IMR-90 (cell line): Measurements from ENCODE around the gene NARF. TPM values are rescaled to one million over a fixed set of nuclear protein-coding genes. Genes with fewer than 3 reads are reported as not detected.

ENCODE experiments used
- ATAC-seq: fragments of 200-7000 bp; cut with Tn5 transposase; 2 replicates; pipeline ENCODE4 v1.9.1; 2020; ENCODE audit warnings: low read depth, mild to moderate bottlenecking, moderate library complexity
- BruUV-seq: library from RNA; stranded (reverse); fragments of 400-500 nt; replicated peaks from 2 replicates; lab custom pipeline; 2021; lab: Mats Ljungman, UMichigan
- CTCF ChIA-PET: fragments of 300-600 bp; formaldehyde crosslinking; extraction: SDS; loops from one replicate; lab custom pipeline; 2021; ENCODE audit warnings: antibody characterized with exemption; lab: Yijun Ruan, JAX
- POLR2A ChIA-PET: fragments of 300-600 bp; sonication (Branson Sonifier 250); formaldehyde crosslinking; loops from one replicate; lab custom pipeline; 2022; ENCODE audit warnings: antibody characterized with exemption; ENCODE audit not compliant: unreplicated experiment; lab: Charles Lee
- DNase-seq: peaks from one replicate; pipeline ENCODE4 v3.0.0; 2013
- H2AFZ ChIP-seq: replicated peaks from 2 replicates; pipeline ENCODE3; 2013; ENCODE audit warnings: low read length, mild to moderate bottlenecking; ENCODE audit not compliant: poor library complexity
- H2AK5ac ChIP-seq: 2 replicates; pipeline ENCODE4 v1.6.1; 2013; ENCODE audit warnings: low read depth, low read length, inconsistent platforms
- H2AK9ac ChIP-seq: replicated peaks from 2 replicates; pipeline ENCODE3; 2013; ENCODE audit warnings: mild to moderate bottlenecking, low read depth, low read length, moderate library complexity; ENCODE audit not compliant: poor library complexity
- H2BK120ac ChIP-seq: 2 replicates; pipeline ENCODE4 v1.6.1; 2013; ENCODE audit warnings: low read depth, low read length, inconsistent platforms
- H2BK15ac ChIP-seq: 3 replicates; pipeline ENCODE4 v1.6.1; 2013; ENCODE audit warnings: low read depth, low read length, inconsistent platforms
- H2BK20ac ChIP-seq: 2 replicates; pipeline ENCODE4 v1.6.1; 2013; ENCODE audit warnings: low read depth, mild to moderate bottlenecking, inconsistent platforms, low read length, moderate library complexity
- H2BK5ac ChIP-seq: 2 replicates; pipeline ENCODE4 v1.6.1; 2013; ENCODE audit warnings: mild to moderate bottlenecking, low read depth, low read length, inconsistent platforms; ENCODE audit not compliant: poor library complexity, severe bottlenecking
- H3K14ac ChIP-seq: replicated peaks from 2 replicates; pipeline ENCODE4 v1.6.1; 2013; ENCODE audit warnings: low read depth, low read length, inconsistent platforms
- H3K18ac ChIP-seq: 2 replicates; pipeline ENCODE4 v1.6.1; 2013; ENCODE audit warnings: low read depth, low read length, control low read depth
- H3K23ac ChIP-seq: 2 replicates; pipeline ENCODE4 v1.6.1; 2013; ENCODE audit warnings: low read depth, low read length, inconsistent platforms
- H3K27ac ChIP-seq: 2 replicates; pipeline ENCODE4 v1.5.1; 2013; ENCODE audit warnings: mild to moderate bottlenecking, control low read depth, low read length; ENCODE audit not compliant: insufficient read depth
- H3K27me3 ChIP-seq: 2 replicates; pipeline ENCODE4 v1.6.1; 2013; ENCODE audit warnings: low read length; ENCODE audit not compliant: control insufficient read depth, insufficient read depth
- H3K36me3 ChIP-seq: 2 replicates; pipeline ENCODE4 v1.6.1; 2013; ENCODE audit warnings: low read length, mixed read lengths; ENCODE audit not compliant: control insufficient read depth, insufficient read depth
- H3K4ac ChIP-seq: 2 replicates; pipeline ENCODE4 v1.6.1; 2013; ENCODE audit warnings: low read depth, low read length, inconsistent platforms
- H3K4me1 ChIP-seq: 2 replicates; pipeline ENCODE4 v1.6.1; 2013; ENCODE audit warnings: low read length, mixed read lengths; ENCODE audit not compliant: control insufficient read depth, insufficient read depth
- H3K4me2 ChIP-seq: 2 replicates; pipeline ENCODE4 v1.6.1; 2013; ENCODE audit warnings: low read depth, mild to moderate bottlenecking, control low read depth, low read length, moderate library complexity
- H3K4me3 ChIP-seq: 2 replicates; pipeline ENCODE4 v1.5.1; 2013; ENCODE audit warnings: low read depth, mild to moderate bottlenecking, control low read depth, low read length, moderate library complexity; ENCODE audit not compliant: insufficient read depth
- H3K56ac ChIP-seq: 2 replicates; pipeline ENCODE4 v1.6.1; 2013; ENCODE audit warnings: low read length, inconsistent platforms; ENCODE audit not compliant: insufficient read depth; ENCODE audit errors: extremely low read depth
- H3K79me1 ChIP-seq, 2 experiments: 2 replicates each; pipeline ENCODE4 v1.6.1; 2013; ENCODE audit warnings: low read length in 2 of 2, inconsistent platforms in 1 of 2, low read depth in 1 of 2
- H3K9ac ChIP-seq: 2 replicates; pipeline ENCODE4 v1.6.1; 2013; ENCODE audit warnings: low read depth, low read length, control low read depth
- H3K9me1 ChIP-seq: 2 replicates; pipeline ENCODE4 v1.6.1; 2013; ENCODE audit warnings: low read length, inconsistent platforms; ENCODE audit not compliant: insufficient read depth
- H3K9me3 ChIP-seq: 2 replicates; pipeline ENCODE4 v1.6.1; 2013; ENCODE audit warnings: low read length; ENCODE audit not compliant: control insufficient read depth, insufficient read depth
- H4K20me1 ChIP-seq: 2 replicates; pipeline ENCODE4 v1.6.1; 2013; ENCODE audit warnings: low read length, inconsistent platforms; ENCODE audit not compliant: insufficient read depth
- H4K5ac ChIP-seq: 2 replicates; pipeline ENCODE4 v1.6.1; 2013; ENCODE audit warnings: mild to moderate bottlenecking, low read depth, low read length, control low read depth
- H4K8ac ChIP-seq, 2 experiments: 2 replicates each; pipeline ENCODE4 v1.6.1; 2013; ENCODE audit warnings: low read depth in 2 of 2, low read length in 2 of 2, control low read depth in 1 of 2, inconsistent platforms in 1 of 2
- H4K91ac ChIP-seq: 2 replicates; pipeline ENCODE4 v1.6.1; 2013; ENCODE audit warnings: low read depth, low read length, inconsistent platforms; ENCODE audit not compliant: insufficient read depth
- BHLHE40 ChIP-seq: fragments of 150-350 bp; IDR thresholded peaks from 2 replicates; pipeline ENCODE4 v1.6.1; 2016; ENCODE audit warnings: mild to moderate bottlenecking, low read depth, low read length
- CEBPB ChIP-seq: IDR thresholded peaks from 2 replicates; pipeline ENCODE4 v1.6.1; 2012; ENCODE audit warnings: low read depth, low read length, improper control_type of control experiment
- CHD1 ChIP-seq: IDR thresholded peaks from 2 replicates; pipeline ENCODE4 v1.6.1; 2012; ENCODE audit warnings: low read depth, low read length, improper control_type of control experiment
- FOS ChIP-seq: fragments of 150-350 bp; IDR thresholded peaks from 2 replicates; pipeline ENCODE4 v1.6.1; 2016; ENCODE audit warnings: low read depth, low read length
- MXI1 ChIP-seq: IDR thresholded peaks from 2 replicates; pipeline ENCODE4 v1.6.1; 2012; ENCODE audit warnings: low read depth, mild to moderate bottlenecking, low read length, moderate library complexity, borderline replicate concordance
- RAD21 ChIP-seq: IDR thresholded peaks from 2 replicates; pipeline ENCODE4 v1.6.1; 2012; ENCODE audit warnings: low read length, improper control_type of control experiment
- RCOR1 ChIP-seq: IDR thresholded peaks from 2 replicates; pipeline ENCODE4 v1.6.1; 2012; ENCODE audit warnings: mild to moderate bottlenecking, low read length, improper control_type of control experiment; ENCODE audit not compliant: insufficient replicate concordance
- WGBS, 2 experiments: methylation state at CpG; one replicate each; pipeline versions ENCODE4 v1.1.5 to v1.1.7; 2013; ENCODE audit warnings: missing lambda C conversion rate in 2 of 2; ENCODE audit not compliant: insufficient read length in 1 of 2; ENCODE audit errors: extremely low coverage in 2 of 2; 5-methylcytosine and 5-hydroxymethylcytosine counted together
- dilution Hi-C: fragments of 300-500 bp; cut with HindIII; formaldehyde crosslinking; loops from one replicate; pipeline ENCODE4 v1.14.3; 2018; ENCODE audit warnings: low sequenced_read_pairs; ENCODE audit not compliant: unreplicated experiment
- in situ Hi-C: fragments of 300-500 bp; cut with MboI; formaldehyde crosslinking; loops from 3 replicates; pipeline ENCODE4 v1.14.3; 2019; ENCODE audit warnings: low sequenced_read_pairs, inconsistent platforms, mixed read lengths
- intact Hi-C: fragments of 100-400 bp; cut with micrococcal nuclease; formaldehyde crosslinking; loops from 2 replicates; pipeline ENCODE4 v1.10.0; 2022
- polyA plus RNA-seq, 3 experiments: library from polyadenylated mRNA; depleted of rRNA; stranded (reverse); fragments of >200 nt; gene quantifications; 2 replicates each; pipeline ENCODE4 v1.2.3, GENCODE V29; 2012; ENCODE audit warnings: low replicate concordance in 1 of 3
- total RNA-seq: library from RNA; depleted of rRNA; stranded (reverse); fragments of >200 nt; gene quantifications from 2 replicates; pipeline ENCODE4 v1.2.3, GENCODE V29; 2012
- TF ChIP-seq, protein P1 (sequence below): fragments of 150-350 bp; IDR thresholded peaks from 2 replicates; pipeline ENCODE4 v1.6.1; 2016; ENCODE audit warnings: low read depth, mild to moderate bottlenecking, low read length, moderate library complexity, borderline replicate concordance
- TF ChIP-seq, protein P2 (sequence below): fragments of 150-350 bp; IDR thresholded peaks from 2 replicates; pipeline ENCODE4 v1.6.1; 2017; ENCODE audit warnings: mild to moderate bottlenecking, antibody characterized with exemption, low read length, low read depth

The NARF gene
- total and polyA plus RNA-seq, 2 of the 4 experiments (the other 2 are of a cell fraction): 83.7 to 94.8 TPM

DNA sequence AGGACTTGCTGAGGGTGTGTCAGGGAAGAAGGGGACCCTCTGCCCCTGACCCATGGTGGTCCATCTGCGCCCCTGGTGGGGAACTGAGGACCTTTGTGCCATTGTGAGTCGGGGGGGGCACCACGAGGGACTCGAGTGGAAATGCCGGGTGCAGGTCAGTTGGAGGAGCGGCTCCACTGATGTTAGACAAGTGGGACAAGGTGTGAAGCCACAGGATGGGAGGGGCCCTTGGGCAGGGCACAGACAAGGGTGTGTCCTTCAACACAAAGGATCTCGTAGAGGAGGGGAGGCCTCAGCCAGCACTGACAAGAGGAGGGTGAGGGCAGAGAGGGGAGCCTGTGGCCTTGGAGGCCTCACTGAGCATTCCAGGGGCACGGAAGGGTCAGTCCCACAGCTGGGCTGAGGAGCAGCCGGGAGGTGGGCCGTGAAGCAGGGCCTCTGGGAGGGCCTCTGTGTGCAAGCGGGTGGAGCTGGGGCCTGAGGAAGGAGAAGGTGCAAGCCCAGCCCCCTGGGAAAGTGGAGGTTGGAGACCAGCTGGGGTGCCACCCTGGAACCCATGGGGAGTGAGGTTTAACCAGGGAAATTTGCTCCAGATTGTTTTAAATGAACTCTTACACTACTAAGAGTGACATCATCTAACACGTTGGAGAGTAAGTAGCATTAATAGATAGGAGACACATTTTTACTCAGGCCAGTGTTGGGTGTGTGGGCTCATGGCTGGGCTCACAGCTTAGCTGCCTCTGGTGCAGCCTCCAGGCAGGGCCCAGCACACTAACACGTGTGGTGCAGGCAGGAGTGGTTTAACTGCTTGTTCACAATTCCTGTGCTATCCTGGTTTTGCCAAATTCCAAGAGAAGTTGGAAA is 27.9 kb downstream of the NARF start:
- in situ Hi-C loops: no loop called here

More for the DNA sequence above, 27.9 kb downstream of the NARF start:
- no peaks in the 10 kb centered on the region for H3K4me1 ChIP-seq
- 82% methylated on average over 4 of the region's 13 CpGs; no CpG with 5 or more reads in 1 of the 2 experiments for WGBS, 2 experiments
- ATAC-seq (no peak), DNase-seq (no peak)
- no peaks in the 10 kb centered on the region for H3K79me1 ChIP-seq
- no peak overlapping the region for H3K9ac ChIP-seq
- POLR2A ChIA-PET: no interaction called here
- no peak overlapping the region for H4K91ac ChIP-seq
- H3K56ac ChIP-seq: no peak overlapping the region
- H2BK15ac ChIP-seq: no peak overlapping the region
- H4K5ac ChIP-seq: no peak overlapping the region
- H4K8ac ChIP-seq: no peak overlapping the region
- H2BK120ac ChIP-seq: no peak overlapping the region
- no peak overlapping the region for H2AK5ac ChIP-seq
- H3K18ac ChIP-seq: no peak overlapping the region
- peaks cover 51% of the 10 kb centered on the region for H3K36me3 ChIP-seq
- H2AFZ ChIP-seq: no peak overlapping the region
- no peak overlapping the region for H3K4me3 ChIP-seq
- no peaks in the 10 kb centered on the region for H3K9me1 ChIP-seq
- no TSS peak for BruUV-seq
- dilution Hi-C loops: no loop called here
- H3K27me3 ChIP-seq: no peaks in the 10 kb centered on the region
- intact Hi-C loops: no loop called here
- TF ChIP-seq RCOR1: no peak
- TF ChIP-seq, protein P1, sequence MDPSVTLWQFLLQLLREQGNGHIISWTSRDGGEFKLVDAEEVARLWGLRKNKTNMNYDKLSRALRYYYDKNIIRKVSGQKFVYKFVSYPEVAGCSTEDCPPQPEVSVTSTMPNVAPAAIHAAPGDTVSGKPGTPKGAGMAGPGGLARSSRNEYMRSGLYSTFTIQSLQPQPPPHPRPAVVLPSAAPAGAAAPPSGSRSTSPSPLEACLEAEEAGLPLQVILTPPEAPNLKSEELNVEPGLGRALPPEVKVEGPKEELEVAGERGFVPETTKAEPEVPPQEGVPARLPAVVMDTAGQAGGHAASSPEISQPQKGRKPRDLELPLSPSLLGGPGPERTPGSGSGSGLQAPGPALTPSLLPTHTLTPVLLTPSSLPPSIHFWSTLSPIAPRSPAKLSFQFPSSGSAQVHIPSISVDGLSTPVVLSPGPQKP: no peak
- no peak for TF ChIP-seq RAD21
- no peak for TF ChIP-seq CEBPB
- no peak for TF ChIP-seq MXI1
- no peak for TF ChIP-seq BHLHE40
- no peak for TF ChIP-seq CHD1
- no peak for TF ChIP-seq FOS
- TF ChIP-seq, protein P2, sequence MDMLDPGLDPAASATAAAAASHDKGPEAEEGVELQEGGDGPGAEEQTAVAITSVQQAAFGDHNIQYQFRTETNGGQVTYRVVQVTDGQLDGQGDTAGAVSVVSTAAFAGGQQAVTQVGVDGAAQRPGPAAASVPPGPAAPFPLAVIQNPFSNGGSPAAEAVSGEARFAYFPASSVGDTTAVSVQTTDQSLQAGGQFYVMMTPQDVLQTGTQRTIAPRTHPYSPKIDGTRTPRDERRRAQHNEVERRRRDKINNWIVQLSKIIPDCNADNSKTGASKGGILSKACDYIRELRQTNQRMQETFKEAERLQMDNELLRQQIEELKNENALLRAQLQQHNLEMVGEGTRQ: no peak
- no peak overlapping the region for H2BK20ac ChIP-seq
- H3K9me3 ChIP-seq: no peaks in the 10 kb centered on the region
- H3K27ac ChIP-seq: no peak overlapping the region
- no peak overlapping the region for H2BK5ac ChIP-seq
- no peak overlapping the region for H3K4me2 ChIP-seq
- CTCF ChIA-PET: interaction anchor here (0.6 kb wide), 1 partner anchor 13 kb away, joined by 5 read pairs; no protein-coding TSS in a partner anchor
- no peaks in the 10 kb centered on the region; the same call in 1 of the 2 replicates for H4K20me1 ChIP-seq
- H3K23ac ChIP-seq: no peak overlapping the region
- H2AK9ac ChIP-seq: no peak overlapping the region
- no peak overlapping the region for H3K14ac ChIP-seq
- H3K4ac ChIP-seq: no peak overlapping the region
